ENCODE results near the gene HOATZ.

The HOATZ gene

GRCh38 chr11:111522426-111522825 is 7.8 kb downstream of the HOATZ start:
- DNase-seq (ENCODE audit: low spot score), result no peak

- DNase-seq (ENCODE audit: low spot score), result no peak
Measured at GRCh38 chr11:111523343-111523742, 8.8 kb downstream of the HOATZ start.

GRCh38 chr11:111524056-111524455 is 9.5 kb downstream of the HOATZ start:
- no peak for DNase-seq (ENCODE audit: low spot score)

- DNase-seq (ENCODE audit: low spot score), result no peak
Measured at GRCh38 chr11:111525456-111525855, 10.9 kb downstream of the HOATZ start.

GRCh38 chr11:111526501-111526900 is 11.9 kb downstream of the HOATZ start:
- no peak for DNase-seq (ENCODE audit: low spot score)

GRCh38 chr11:111527279-111527678 is 12.7 kb downstream of the HOATZ start:
- no peak for DNase-seq (ENCODE audit: low spot score)

- no peak for DNase-seq (ENCODE audit: low spot score)
Measured at GRCh38 chr11:111528557-111528956, 14.0 kb downstream of the HOATZ start.

- no peak for DNase-seq (ENCODE audit: low spot score)
Measured at GRCh38 chr11:111530091-111530490, 15.5 kb downstream of the HOATZ start.

GRCh38 chr11:111531136-111531535 is 16.6 kb downstream of the HOATZ start:
- no peak for DNase-seq (ENCODE audit: low spot score)

GRCh38 chr11:111531687-111532364 is 17.2 kb downstream of the HOATZ start:
- no peak for DNase-seq (ENCODE audit: low spot score)

GRCh38 chr11:111532365-111532709 is 17.8 kb downstream of the HOATZ start:
- DNase-seq (ENCODE audit: low spot score), result no peak

- no peak for DNase-seq (ENCODE audit: low spot score)
Measured at GRCh38 chr11:111535281-111535680, 20.7 kb downstream of the HOATZ start.

- DNase-seq (ENCODE audit: low spot score), result no peak
Measured at GRCh38 chr11:111537336-111537860, 22.8 kb downstream of the HOATZ start.

GRCh38 chr11:111538407-111539114 is 24.0 kb downstream of the HOATZ start:
- DNase-seq (ENCODE audit: low spot score), result no peak

GRCh38 chr11:111539426-111540113 is 25.0 kb downstream of the HOATZ start:
- DNase-seq (ENCODE audit: low spot score), result no peak

GRCh38 chr11:111540114-111540936 is 25.7 kb downstream of the HOATZ start, which contains the start of gene LAYN:
Gene LAYN (plus strand): TSS chr11:111540720. CDS start chr11:111540844, 124 bp downstream.
- peak; percentile 30 for DNase-seq (ENCODE audit: low spot score)

GRCh38 chr11:111540937-111541253 is 26.3 kb downstream of the HOATZ start:
- DNase-seq (ENCODE audit: low spot score), result no peak

- peak; percentile 12 for DNase-seq (ENCODE audit: low spot score)
Measured at GRCh38 chr11:111541254-111542061, 26.9 kb downstream of the HOATZ start.

GRCh38 chr11:111542606-111543275 is 28.2 kb downstream of the HOATZ start:
- DNase-seq (ENCODE audit: low spot score), result no peak

GRCh38 chr11:111548525-111548924 is 33.9 kb downstream of the HOATZ start:
- no peak for DNase-seq (ENCODE audit: low spot score)

Measured in germinal center (tissue), 1 donor.